MM.1S (cell line): ENCODE results near the gene MBOAT2.

Experiments used
- CTCF ChIP-seq: fragments of 300-600 bp; sonication (generic); IDR thresholded peaks from 2 replicates; pipeline ENCODE4 v1.5.1; 2016; ENCODE audit warnings: antibody characterized with exemption, low read length, mixed read lengths
- EZH2phosphoT487 ChIP-seq: fragments of 300-600 bp; sonication (generic); IDR thresholded peaks from 2 replicates; pipeline ENCODE4 v1.6.1; 2018; ENCODE audit warnings: antibody characterized with exemption, low read length

GRCh38 chr2:9032536-9033255 is 29.2 kb upstream of the MBOAT2 start:
- TF ChIP-seq CTCF (no peak), EZH2phosphoT487 (no peak)
